WTC11 (cell line): ENCODE measurements around the gene AGTR1. TPM values are rescaled to one million over a fixed set of nuclear protein-coding genes. Genes with fewer than 3 reads are reported as not detected.

Experiments
- ATAC-seq: fragments of 200-7000 bp; cut with Tn5 transposase; 2 replicates; pipeline ENCODE4 v1.10.0; 2021; ENCODE audit warnings: mild to moderate bottlenecking, moderate library complexity
- CTCF ChIA-PET: fragments of 300-600 bp; sonication (Branson Sonifier 250); formaldehyde crosslinking; loops from one replicate; lab custom pipeline; 2021; ENCODE audit warnings: antibody characterized with exemption; lab: Charles Lee
- POLR2A ChIA-PET: fragments of 350-600 bp; sonication (Branson Sonifier 250); formaldehyde crosslinking; loops from one replicate; lab custom pipeline; 2021; ENCODE audit warnings: antibody characterized with exemption; lab: Charles Lee
- DNase-seq: peaks from one replicate; pipeline ENCODE4 v3.0.0; 2021; ENCODE audit warnings: low spot score
- H3K27ac Mint-ChIP-seq: 2 replicates; pipeline ENCODE4 v1.8.0; 2021; ENCODE audit warnings: mixed read lengths
- H3K27me3 Mint-ChIP-seq: 2 replicates; pipeline ENCODE4 v1.8.0; 2021; ENCODE audit warnings: low read depth, mild to moderate bottlenecking, moderate library complexity, mixed read lengths
- H3K36me3 Mint-ChIP-seq: 2 replicates; pipeline ENCODE4 v1.8.0; 2021; ENCODE audit warnings: mixed read lengths
- H3K4me1 Mint-ChIP-seq: 2 replicates; pipeline ENCODE4 v1.8.0; 2022; ENCODE audit warnings: mixed read lengths
- H3K4me3 Mint-ChIP-seq: 2 replicates; pipeline ENCODE4 v1.8.0; 2021; ENCODE audit warnings: mild to moderate bottlenecking, moderate library complexity, mixed read lengths
- H3K9me3 Mint-ChIP-seq: 2 replicates; pipeline ENCODE4 v1.8.0; 2021; ENCODE audit warnings: mixed read lengths
- EMX1 ChIP-seq: fragments of 250-450 bp; sonication (Bioruptor Pico); IDR thresholded peaks from 2 replicates; pipeline ENCODE4 v1.8.0; 2021; ENCODE audit warnings: mild to moderate bottlenecking
- FOXJ3 ChIP-seq: sonication (generic); formaldehyde crosslinking; IDR thresholded peaks from 2 replicates; pipeline ENCODE4 v1.9.0; 2021; ENCODE audit warnings: missing genetic modification reagents, mild to moderate bottlenecking, borderline replicate concordance
- FOXK1 ChIP-seq: sonication (generic); formaldehyde crosslinking; IDR thresholded peaks from 2 replicates; pipeline ENCODE4 v1.8.0; 2022; ENCODE audit warnings: mild to moderate bottlenecking, moderate library complexity, missing genetic modification reagents
- GABPB1 ChIP-seq: sonication (generic); formaldehyde crosslinking; IDR thresholded peaks from 2 replicates; pipeline ENCODE4 v1.8.1; 2023; ENCODE audit warnings: mild to moderate bottlenecking, missing genetic modification reagents
- GTF2I ChIP-seq: fragments of 250-450 bp; sonication (Bioruptor Pico); conservative IDR thresholded peaks from 2 replicates; pipeline ENCODE4 v1.4.0; 2021; ENCODE audit warnings: mild to moderate bottlenecking
- IRF2 ChIP-seq: sonication (generic); formaldehyde crosslinking; IDR thresholded peaks from 2 replicates; pipeline ENCODE4 v1.8.0; 2022; ENCODE audit warnings: low read depth, missing genetic modification reagents, borderline replicate concordance
- KAT7 ChIP-seq: sonication (generic); formaldehyde crosslinking; IDR thresholded peaks from 2 replicates; pipeline ENCODE4 v1.8.1; 2023; ENCODE audit warnings: missing genetic modification reagents, mild to moderate bottlenecking, borderline replicate concordance
- NFE2L1 ChIP-seq: sonication (generic); formaldehyde crosslinking; IDR thresholded peaks from 2 replicates; pipeline ENCODE4 v1.8.1; 2023; ENCODE audit warnings: missing genetic modification reagents
- OVOL2 ChIP-seq: fragments of 250-450 bp; sonication (Bioruptor Pico); IDR thresholded peaks from 2 replicates; pipeline ENCODE4 v1.9.0; 2021; ENCODE audit warnings: mild to moderate bottlenecking, borderline replicate concordance
- RELA ChIP-seq: sonication (generic); formaldehyde crosslinking; IDR thresholded peaks from 2 replicates; pipeline ENCODE4 v1.8.1; 2022; ENCODE audit warnings: missing genetic modification reagents, mild to moderate bottlenecking, borderline replicate concordance
- SOX15 ChIP-seq: fragments of 250-450 bp; sonication (Bioruptor Pico); IDR thresholded peaks from 2 replicates; pipeline ENCODE4 v1.9.0; 2021; ENCODE audit warnings: mild to moderate bottlenecking
- SP1 ChIP-seq: sonication (generic); formaldehyde crosslinking; conservative IDR thresholded peaks from 2 replicates; pipeline ENCODE4 v1.8.1; 2022; ENCODE audit warnings: missing genetic modification reagents
- TEAD4 ChIP-seq: sonication (generic); formaldehyde crosslinking; IDR thresholded peaks from 2 replicates; pipeline ENCODE4 v1.8.0; 2022; ENCODE audit warnings: mild to moderate bottlenecking, missing genetic modification reagents
- TP53 ChIP-seq: sonication (generic); formaldehyde crosslinking; IDR thresholded peaks from 2 replicates; pipeline ENCODE4 v1.8.1; 2023; ENCODE audit warnings: mild to moderate bottlenecking, missing genetic modification reagents
- ZNF232 ChIP-seq: sonication (generic); formaldehyde crosslinking; IDR thresholded peaks from 2 replicates; pipeline ENCODE4 v1.8.0; 2022; ENCODE audit warnings: mild to moderate bottlenecking, missing genetic modification reagents
- ZNF263 ChIP-seq: sonication (generic); formaldehyde crosslinking; IDR thresholded peaks from 2 replicates; pipeline ENCODE4 v1.8.1; 2022; ENCODE audit warnings: low read depth, mild to moderate bottlenecking, moderate library complexity, missing genetic modification reagents
- ZNF317 ChIP-seq: sonication (generic); formaldehyde crosslinking; IDR thresholded peaks from 2 replicates; pipeline ENCODE4 v1.8.1; 2023; ENCODE audit warnings: low read depth, mild to moderate bottlenecking, moderate library complexity, missing genetic modification reagents, borderline replicate concordance
- ZNF416 ChIP-seq: fragments of 250-450 bp; sonication (Bioruptor Pico); IDR thresholded peaks from 2 replicates; pipeline ENCODE4 v1.9.0; 2021; ENCODE audit warnings: mild to moderate bottlenecking, inconsistent platforms
- total RNA-seq: library from RNA; stranded (reverse); gene quantifications from 3 replicates; pipeline ENCODE4 v1.2.3, GENCODE V29; 2021
- TF ChIP-seq, protein P1 (sequence below): sonication (generic); formaldehyde crosslinking; IDR thresholded peaks from 2 replicates; pipeline ENCODE4 v1.8.0; 2022; ENCODE audit warnings: mild to moderate bottlenecking, missing genetic modification reagents
- TF ChIP-seq, protein P2 (sequence below): sonication (generic); formaldehyde crosslinking; IDR thresholded peaks from 2 replicates; pipeline ENCODE4 v1.8.1; 2023; ENCODE audit warnings: mild to moderate bottlenecking, missing genetic modification reagents, moderate library complexity
- TF ChIP-seq, protein P3 (sequence below): sonication (generic); formaldehyde crosslinking; IDR thresholded peaks from 2 replicates; pipeline ENCODE4 v1.8.0; 2022; ENCODE audit warnings: mild to moderate bottlenecking, missing genetic modification reagents
- TF ChIP-seq, protein P4 (sequence below): sonication (generic); formaldehyde crosslinking; IDR thresholded peaks from 2 replicates; pipeline ENCODE4 v1.8.1; 2023; ENCODE audit warnings: mild to moderate bottlenecking, missing genetic modification reagents, borderline replicate concordance
- TF ChIP-seq, protein P5 (sequence below): fragments of 250-450 bp; sonication (Bioruptor Pico); IDR thresholded peaks from 2 replicates; pipeline ENCODE4 v1.9.0; 2021; ENCODE audit warnings: mild to moderate bottlenecking, borderline replicate concordance
- TF ChIP-seq, protein P6 (sequence below): fragments of 250-450 bp; sonication (Bioruptor Pico); IDR thresholded peaks from 2 replicates; pipeline ENCODE4 v1.9.0; 2021; ENCODE audit warnings: mild to moderate bottlenecking

Gene AGTR1
- total RNA-seq, 1 experiment from 2014 or later: 0.13 TPM

DNA sequence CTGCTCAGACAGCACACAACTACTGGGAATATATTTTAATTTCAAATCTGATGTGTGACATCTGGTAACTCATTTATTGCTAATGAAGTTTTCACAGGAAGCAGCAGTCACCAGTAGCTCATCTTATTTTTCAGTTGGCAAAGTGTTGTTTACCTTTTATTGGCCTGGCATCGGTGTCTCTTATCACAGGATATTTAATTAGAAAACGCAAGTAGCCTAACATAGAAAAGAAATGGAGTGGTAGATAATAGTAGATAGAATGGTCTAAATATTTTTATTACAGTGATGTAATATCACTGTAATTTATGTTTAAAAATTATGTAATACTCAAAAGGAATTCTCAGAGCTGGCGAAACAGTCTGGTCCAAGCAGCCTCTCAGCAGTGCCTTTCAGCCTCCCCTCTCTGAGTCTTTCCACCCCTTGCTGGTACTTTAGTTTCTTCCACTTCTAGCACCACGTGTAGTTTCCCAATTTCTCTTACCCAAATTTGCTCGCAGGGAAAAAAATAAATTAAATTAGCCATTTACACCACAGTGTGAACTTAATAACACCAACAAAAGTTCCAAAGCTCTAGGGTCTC is 31.9 kb downstream of the AGTR1 start:
- Mint-ChIP-seq H3K9me3 (no peaks in the 10 kb centered on the region), H3K27ac (no peak overlapping the region), H3K27me3 (no peaks in the 10 kb centered on the region), H3K4me3 (no peak overlapping the region), H3K36me3 (no peaks in the 10 kb centered on the region)
- CTCF ChIA-PET: interaction anchor here (0.9 kb wide), 1 partner anchor 213 kb away, joined by 3 read pairs; no protein-coding TSS in a partner anchor
- no peak for ATAC-seq
- POLR2A ChIA-PET: no interaction called here
- TF ChIP-seq EMX1 (no peak), ZNF263 (no peak), ZNF232 (no peak), NFE2L1 (CRISPR knock-in tag) (no peak), FOXJ3 (CRISPR knock-in tag) (no peak), ZNF416 (CRISPR knock-in tag) (no peak), ZNF317 (CRISPR knock-in tag) (no peak), RELA (CRISPR knock-in tag) (no peak), OVOL2 (CRISPR knock-in tag) (no peak), GTF2I (CRISPR knock-in tag) (no peak), SOX15 (CRISPR knock-in tag) (no peak)
- TF ChIP-seq, protein P1, sequence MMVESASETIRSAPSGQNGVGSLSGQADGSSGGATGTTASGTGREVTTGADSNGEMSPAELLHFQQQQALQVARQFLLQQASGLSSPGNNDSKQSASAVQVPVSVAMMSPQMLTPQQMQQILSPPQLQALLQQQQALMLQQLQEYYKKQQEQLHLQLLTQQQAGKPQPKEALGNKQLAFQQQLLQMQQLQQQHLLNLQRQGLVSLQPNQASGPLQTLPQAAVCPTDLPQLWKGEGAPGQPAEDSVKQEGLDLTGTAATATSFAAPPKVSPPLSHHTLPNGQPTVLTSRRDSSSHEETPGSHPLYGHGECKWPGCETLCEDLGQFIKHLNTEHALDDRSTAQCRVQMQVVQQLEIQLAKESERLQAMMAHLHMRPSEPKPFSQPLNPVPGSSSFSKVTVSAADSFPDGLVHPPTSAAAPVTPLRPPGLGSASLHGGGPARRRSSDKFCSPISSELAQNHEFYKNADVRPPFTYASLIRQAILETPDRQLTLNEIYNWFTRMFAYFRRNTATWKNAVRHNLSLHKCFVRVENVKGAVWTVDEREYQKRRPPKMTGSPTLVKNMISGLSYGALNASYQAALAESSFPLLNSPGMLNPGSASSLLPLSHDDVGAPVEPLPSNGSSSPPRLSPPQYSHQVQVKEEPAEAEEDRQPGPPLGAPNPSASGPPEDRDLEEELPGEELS (CRISPR knock-in tag): no peak
- TF ChIP-seq, protein P2, sequence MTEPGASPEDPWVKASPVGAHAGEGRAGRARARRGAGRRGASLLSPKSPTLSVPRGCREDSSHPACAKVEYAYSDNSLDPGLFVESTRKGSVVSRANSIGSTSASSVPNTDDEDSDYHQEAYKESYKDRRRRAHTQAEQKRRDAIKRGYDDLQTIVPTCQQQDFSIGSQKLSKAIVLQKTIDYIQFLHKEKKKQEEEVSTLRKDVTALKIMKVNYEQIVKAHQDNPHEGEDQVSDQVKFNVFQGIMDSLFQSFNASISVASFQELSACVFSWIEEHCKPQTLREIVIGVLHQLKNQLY (CRISPR knock-in tag): no peak
- TF ChIP-seq, protein P3, sequence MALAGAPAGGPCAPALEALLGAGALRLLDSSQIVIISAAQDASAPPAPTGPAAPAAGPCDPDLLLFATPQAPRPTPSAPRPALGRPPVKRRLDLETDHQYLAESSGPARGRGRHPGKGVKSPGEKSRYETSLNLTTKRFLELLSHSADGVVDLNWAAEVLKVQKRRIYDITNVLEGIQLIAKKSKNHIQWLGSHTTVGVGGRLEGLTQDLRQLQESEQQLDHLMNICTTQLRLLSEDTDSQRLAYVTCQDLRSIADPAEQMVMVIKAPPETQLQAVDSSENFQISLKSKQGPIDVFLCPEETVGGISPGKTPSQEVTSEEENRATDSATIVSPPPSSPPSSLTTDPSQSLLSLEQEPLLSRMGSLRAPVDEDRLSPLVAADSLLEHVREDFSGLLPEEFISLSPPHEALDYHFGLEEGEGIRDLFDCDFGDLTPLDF (CRISPR knock-in tag): no peak
- TF ChIP-seq, protein P4, sequence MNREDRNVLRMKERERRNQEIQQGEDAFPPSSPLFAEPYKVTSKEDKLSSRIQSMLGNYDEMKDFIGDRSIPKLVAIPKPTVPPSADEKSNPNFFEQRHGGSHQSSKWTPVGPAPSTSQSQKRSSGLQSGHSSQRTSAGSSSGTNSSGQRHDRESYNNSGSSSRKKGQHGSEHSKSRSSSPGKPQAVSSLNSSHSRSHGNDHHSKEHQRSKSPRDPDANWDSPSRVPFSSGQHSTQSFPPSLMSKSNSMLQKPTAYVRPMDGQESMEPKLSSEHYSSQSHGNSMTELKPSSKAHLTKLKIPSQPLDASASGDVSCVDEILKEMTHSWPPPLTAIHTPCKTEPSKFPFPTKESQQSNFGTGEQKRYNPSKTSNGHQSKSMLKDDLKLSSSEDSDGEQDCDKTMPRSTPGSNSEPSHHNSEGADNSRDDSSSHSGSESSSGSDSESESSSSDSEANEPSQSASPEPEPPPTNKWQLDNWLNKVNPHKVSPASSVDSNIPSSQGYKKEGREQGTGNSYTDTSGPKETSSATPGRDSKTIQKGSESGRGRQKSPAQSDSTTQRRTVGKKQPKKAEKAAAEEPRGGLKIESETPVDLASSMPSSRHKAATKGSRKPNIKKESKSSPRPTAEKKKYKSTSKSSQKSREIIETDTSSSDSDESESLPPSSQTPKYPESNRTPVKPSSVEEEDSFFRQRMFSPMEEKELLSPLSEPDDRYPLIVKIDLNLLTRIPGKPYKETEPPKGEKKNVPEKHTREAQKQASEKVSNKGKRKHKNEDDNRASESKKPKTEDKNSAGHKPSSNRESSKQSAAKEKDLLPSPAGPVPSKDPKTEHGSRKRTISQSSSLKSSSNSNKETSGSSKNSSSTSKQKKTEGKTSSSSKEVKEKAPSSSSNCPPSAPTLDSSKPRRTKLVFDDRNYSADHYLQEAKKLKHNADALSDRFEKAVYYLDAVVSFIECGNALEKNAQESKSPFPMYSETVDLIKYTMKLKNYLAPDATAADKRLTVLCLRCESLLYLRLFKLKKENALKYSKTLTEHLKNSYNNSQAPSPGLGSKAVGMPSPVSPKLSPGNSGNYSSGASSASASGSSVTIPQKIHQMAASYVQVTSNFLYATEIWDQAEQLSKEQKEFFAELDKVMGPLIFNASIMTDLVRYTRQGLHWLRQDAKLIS (CRISPR knock-in tag): no peak
- TF ChIP-seq, all 79 proteins: peak for 0
- peaks cover 4% of the 10 kb centered on the region; the same call in 1 of the 2 replicates for H3K4me1 Mint-ChIP-seq
- DNase-seq: no peak

DNA sequence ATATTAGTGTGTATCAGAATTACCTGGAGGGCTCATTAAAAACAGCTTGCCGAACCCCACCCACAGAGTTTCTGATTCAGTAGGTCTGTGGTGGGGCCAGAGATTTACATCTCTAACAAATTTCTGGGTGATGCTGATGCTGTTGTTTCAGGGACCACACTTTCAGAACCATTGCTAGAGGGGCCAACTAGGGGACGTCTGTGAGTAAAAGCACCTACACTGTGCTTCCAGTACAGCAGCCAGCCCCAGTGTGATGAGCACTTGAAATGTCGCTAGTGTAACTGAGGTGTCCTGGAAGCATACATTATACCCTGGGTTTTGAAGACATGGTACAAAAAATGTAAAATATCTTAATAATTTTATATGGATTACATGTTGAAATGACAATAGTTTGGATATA is 33.0 kb downstream of the AGTR1 start:
- no peaks in the 10 kb centered on the region for H3K9me3 Mint-ChIP-seq
- POLR2A ChIA-PET: no interaction called here
- H3K27me3 Mint-ChIP-seq: no peaks in the 10 kb centered on the region
- peaks cover 4% of the 10 kb centered on the region; the same call in 1 of the 2 replicates for H3K4me1 Mint-ChIP-seq
- no peak overlapping the region for H3K27ac Mint-ChIP-seq
- no peak overlapping the region for H3K4me3 Mint-ChIP-seq
- H3K36me3 Mint-ChIP-seq: no peaks in the 10 kb centered on the region
- ATAC-seq (peak; percentile 60; the same call in 1 of the 2 replicates), DNase-seq (no peak)
- CTCF ChIA-PET: no interaction called here
- TF ChIP-seq, protein P5, sequence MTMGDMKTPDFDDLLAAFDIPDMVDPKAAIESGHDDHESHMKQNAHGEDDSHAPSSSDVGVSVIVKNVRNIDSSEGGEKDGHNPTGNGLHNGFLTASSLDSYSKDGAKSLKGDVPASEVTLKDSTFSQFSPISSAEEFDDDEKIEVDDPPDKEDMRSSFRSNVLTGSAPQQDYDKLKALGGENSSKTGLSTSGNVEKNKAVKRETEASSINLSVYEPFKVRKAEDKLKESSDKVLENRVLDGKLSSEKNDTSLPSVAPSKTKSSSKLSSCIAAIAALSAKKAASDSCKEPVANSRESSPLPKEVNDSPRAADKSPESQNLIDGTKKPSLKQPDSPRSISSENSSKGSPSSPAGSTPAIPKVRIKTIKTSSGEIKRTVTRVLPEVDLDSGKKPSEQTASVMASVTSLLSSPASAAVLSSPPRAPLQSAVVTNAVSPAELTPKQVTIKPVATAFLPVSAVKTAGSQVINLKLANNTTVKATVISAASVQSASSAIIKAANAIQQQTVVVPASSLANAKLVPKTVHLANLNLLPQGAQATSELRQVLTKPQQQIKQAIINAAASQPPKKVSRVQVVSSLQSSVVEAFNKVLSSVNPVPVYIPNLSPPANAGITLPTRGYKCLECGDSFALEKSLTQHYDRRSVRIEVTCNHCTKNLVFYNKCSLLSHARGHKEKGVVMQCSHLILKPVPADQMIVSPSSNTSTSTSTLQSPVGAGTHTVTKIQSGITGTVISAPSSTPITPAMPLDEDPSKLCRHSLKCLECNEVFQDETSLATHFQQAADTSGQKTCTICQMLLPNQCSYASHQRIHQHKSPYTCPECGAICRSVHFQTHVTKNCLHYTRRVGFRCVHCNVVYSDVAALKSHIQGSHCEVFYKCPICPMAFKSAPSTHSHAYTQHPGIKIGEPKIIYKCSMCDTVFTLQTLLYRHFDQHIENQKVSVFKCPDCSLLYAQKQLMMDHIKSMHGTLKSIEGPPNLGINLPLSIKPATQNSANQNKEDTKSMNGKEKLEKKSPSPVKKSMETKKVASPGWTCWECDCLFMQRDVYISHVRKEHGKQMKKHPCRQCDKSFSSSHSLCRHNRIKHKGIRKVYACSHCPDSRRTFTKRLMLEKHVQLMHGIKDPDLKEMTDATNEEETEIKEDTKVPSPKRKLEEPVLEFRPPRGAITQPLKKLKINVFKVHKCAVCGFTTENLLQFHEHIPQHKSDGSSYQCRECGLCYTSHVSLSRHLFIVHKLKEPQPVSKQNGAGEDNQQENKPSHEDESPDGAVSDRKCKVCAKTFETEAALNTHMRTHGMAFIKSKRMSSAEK (CRISPR knock-in tag): no peak
- TF ChIP-seq ZNF416 (CRISPR knock-in tag) (no peak), ZNF317 (CRISPR knock-in tag) (no peak), SOX15 (CRISPR knock-in tag) (no peak), KAT7 (CRISPR knock-in tag) (no peak), SP1 (CRISPR knock-in tag) (no peak), GABPB1 (CRISPR knock-in tag) (no peak), IRF2 (CRISPR knock-in tag) (no peak), TP53 (no peak), TEAD4 (no peak), FOXK1 (no peak)
- TF ChIP-seq, protein P6, sequence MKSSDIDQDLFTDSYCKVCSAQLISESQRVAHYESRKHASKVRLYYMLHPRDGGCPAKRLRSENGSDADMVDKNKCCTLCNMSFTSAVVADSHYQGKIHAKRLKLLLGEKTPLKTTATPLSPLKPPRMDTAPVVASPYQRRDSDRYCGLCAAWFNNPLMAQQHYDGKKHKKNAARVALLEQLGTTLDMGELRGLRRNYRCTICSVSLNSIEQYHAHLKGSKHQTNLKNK (CRISPR knock-in tag): no peak
